Brain microvascular endothelial cell (primary cell): ENCODE results near the gene MFAP3L.
"Not testable (repeated sequence)": the region's sequence is repeated elsewhere in the genome, so short reads cannot be mapped to it uniquely, and the experiment has no call there.

Source experiments
- DNase-seq: peaks from one replicate; pipeline ENCODE4 v3.0.0-alpha.2; 2020
- H3K27ac ChIP-seq: fragments of 250-450 bp; sonication (Bioruptor Pico); 2 replicates; pipeline ENCODE4 v1.5.1; 2020; ENCODE audit warnings: mild to moderate bottlenecking, moderate library complexity
- H3K27me3 ChIP-seq: fragments of 250-450 bp; sonication (Bioruptor Pico); replicated peaks from 2 replicates; pipeline ENCODE4 v1.5.1; 2020; ENCODE audit warnings: mild to moderate bottlenecking
- H3K36me3 ChIP-seq: fragments of 250-450 bp; sonication (Bioruptor Pico); replicated peaks from 2 replicates; pipeline ENCODE4 v1.5.1; 2020; ENCODE audit warnings: mild to moderate bottlenecking
- H3K4me3 ChIP-seq: 2 replicates; pipeline ENCODE4 v1.5.1; 2011; ENCODE audit warnings: low read depth, mild to moderate bottlenecking, control low read depth, low read length, moderate library complexity
- in situ Hi-C: cut with HindIII; loops from 2 replicates; pipeline ENCODE4 v1.10.0; 2017; ENCODE audit warnings: low sequenced_read_pairs, low pct_ligation_motif_present
- TF ChIP-seq, protein P1 (sequence below): IDR thresholded peaks from 2 replicates; pipeline ENCODE4 v1.5.1; 2011; ENCODE audit warnings: low read depth, mild to moderate bottlenecking, moderate library complexity, low read length, control low read depth, inconsistent platforms; ENCODE audit errors: missing control alignments

Gene MFAP3L

DNA sequence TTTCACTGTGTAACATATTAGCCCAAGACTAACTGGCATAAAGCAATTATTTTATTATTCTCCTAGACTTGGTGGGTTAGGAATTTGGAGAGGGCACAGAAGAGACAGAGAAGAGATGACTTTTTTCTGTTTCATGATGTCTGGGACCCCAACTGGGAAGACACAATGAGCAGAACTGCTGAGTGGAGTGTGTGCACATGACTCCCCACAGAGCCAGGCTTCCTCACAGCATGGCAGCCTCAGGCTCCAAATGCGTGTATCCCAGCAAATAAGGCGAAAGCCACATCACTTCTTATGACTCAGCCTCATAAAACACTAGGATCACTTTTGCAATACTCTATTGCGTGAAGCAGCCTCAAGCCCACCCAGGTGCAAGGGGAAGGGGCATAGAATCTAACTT is 68.4 kb downstream of the MFAP3L start:
- TF ChIP-seq, protein P1, sequence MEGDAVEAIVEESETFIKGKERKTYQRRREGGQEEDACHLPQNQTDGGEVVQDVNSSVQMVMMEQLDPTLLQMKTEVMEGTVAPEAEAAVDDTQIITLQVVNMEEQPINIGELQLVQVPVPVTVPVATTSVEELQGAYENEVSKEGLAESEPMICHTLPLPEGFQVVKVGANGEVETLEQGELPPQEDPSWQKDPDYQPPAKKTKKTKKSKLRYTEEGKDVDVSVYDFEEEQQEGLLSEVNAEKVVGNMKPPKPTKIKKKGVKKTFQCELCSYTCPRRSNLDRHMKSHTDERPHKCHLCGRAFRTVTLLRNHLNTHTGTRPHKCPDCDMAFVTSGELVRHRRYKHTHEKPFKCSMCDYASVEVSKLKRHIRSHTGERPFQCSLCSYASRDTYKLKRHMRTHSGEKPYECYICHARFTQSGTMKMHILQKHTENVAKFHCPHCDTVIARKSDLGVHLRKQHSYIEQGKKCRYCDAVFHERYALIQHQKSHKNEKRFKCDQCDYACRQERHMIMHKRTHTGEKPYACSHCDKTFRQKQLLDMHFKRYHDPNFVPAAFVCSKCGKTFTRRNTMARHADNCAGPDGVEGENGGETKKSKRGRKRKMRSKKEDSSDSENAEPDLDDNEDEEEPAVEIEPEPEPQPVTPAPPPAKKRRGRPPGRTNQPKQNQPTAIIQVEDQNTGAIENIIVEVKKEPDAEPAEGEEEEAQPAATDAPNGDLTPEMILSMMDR = no peak
- DNase-seq = no peak
- Histone ChIP-seq H3K36me3 (no peaks in the 10 kb centered on the region), H3K27me3 (no peaks in the 10 kb centered on the region), H3K4me3 (no peak overlapping the region), H3K27ac (no peak overlapping the region)
- in situ Hi-C loops = no loop called here

DNA sequence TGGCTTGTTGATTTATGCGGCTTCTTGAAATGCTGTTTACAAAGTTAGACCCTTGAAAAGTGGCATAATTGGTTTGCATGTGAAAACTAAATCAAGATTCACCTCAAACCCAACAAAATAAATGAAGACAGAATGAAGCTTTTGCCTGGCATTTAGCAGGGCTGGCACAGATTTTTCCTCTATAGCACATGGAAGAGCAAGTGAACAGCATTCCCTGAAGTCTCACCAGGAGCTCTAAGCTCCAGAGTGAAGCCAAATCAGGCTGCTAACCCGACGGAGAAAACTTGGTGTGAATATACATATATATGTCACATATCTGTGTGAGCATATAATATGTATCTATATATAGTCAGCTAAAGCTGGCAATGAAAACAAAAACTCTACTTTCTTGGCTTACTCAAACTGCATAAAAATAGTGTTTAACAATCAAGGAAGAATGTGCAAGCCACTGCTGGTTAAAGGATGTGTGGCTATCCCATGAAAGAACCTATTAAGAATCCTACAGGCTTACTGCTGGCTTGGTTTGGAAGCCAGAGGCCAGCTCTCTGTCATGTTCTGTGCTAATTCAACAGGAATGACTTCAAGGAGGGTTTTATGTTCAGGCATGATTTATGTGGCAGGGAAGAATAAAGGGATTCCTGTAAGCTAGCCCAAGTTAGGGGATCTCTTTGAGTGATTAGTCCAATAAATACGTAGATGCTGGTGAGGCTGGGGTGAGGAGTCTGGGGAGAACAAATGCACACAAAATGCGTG is 69.9 kb downstream of the MFAP3L start:
- in situ Hi-C loops = no loop called here
- Histone ChIP-seq H3K27me3 (no peaks in the 10 kb centered on the region), H3K27ac (no peak overlapping the region), H3K4me3 (no peak overlapping the region), H3K36me3 (no peaks in the 10 kb centered on the region)
- no peak for DNase-seq
- TF ChIP-seq, protein P1 = no peak

DNA sequence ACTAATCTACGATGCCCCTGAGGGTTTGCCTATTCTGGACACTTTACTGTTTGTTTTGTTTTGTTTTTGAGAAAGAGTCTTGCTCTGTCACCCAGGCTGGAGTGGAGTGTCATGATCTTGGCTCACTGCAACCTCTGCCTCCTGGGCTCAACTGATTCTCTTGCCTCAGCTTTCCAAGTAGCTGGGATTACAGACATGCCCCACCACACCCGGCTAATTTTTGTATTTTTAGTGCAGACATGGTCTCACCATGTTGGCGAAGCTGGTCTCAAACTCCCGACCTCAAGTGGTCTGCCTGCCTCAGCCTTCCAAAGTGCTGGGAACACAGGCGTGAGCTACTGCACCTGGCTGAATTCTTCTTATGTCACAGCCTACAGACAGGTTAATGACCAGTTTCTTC is 70.7 kb downstream of the MFAP3L start:
- H3K27me3 ChIP-seq = no peaks in the 10 kb centered on the region
- TF ChIP-seq, protein P1 = no peak
- in situ Hi-C loops = no loop called here
- H3K4me3 ChIP-seq = no peak overlapping the region
- H3K36me3 ChIP-seq = no peaks in the 10 kb centered on the region
- H3K27ac ChIP-seq = no peak overlapping the region
- no peak for DNase-seq

DNA sequence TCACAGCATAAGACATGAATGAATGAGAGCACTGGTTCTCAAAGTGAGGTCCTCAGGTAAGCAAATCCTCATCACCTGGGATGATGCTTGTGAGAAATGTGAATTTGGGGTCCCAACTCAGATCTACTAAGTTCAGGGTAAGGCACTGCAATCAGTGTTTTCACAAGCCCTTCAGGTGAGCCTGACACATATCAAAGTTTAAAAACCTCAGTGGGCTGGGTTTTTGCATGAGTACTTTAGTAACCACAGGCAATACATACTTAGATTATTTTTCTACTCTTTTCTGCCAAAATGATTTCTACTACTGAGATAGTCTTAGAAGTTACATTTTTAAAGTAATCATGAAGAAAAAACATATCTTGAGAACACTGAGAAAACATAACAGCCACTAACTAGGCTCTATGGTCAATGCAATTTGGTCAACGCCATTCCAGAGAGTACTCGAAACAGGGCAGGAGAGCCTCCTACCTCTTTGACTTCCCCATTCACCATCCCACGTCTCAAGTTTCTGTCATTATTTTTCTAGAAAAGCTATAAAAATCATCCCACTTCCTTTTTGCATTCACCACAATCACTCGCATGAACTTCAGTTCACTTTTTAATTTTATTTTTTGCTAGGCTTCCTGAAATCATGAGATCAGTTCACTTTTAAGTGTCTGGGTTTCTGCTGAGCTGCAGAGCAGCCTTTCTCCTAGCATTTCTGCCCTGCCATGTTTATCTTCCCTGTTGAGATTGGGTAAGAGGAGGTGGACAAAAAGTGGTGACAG is 73.8 kb downstream of the MFAP3L start:
- DNase-seq = no peak
- TF ChIP-seq, protein P1 = no peak
- H3K27ac ChIP-seq = no peak overlapping the region
- no peaks in the 10 kb centered on the region for H3K27me3 ChIP-seq
- H3K4me3 ChIP-seq = no peak overlapping the region
- H3K36me3 ChIP-seq = no peaks in the 10 kb centered on the region
- in situ Hi-C loops = no loop called here

DNA sequence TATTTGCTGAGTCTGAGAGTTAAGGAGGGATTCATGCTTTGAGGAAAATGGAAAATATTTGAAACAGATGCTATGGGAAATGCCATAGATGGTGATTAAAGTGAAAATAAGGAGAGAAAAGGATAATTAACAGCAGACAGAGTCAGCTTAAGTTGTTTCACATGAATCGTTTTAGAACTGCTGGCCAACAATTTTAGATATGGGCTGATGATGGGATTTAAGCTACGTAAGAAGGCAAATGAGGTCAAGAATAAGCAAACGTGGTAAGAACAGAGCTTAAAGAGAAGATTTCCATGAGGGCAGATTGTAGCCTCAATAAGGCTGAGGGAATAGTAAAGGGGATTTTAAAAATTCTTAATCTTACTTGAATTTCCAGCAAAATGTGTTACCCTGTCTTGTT is 77.9 kb downstream of the MFAP3L start:
- in situ Hi-C loops = no loop called here
- H3K4me3 ChIP-seq = no peak overlapping the region
- H3K27ac ChIP-seq = no peak overlapping the region
- no peak for DNase-seq
- TF ChIP-seq, protein P1 = no peak
- no peaks in the 10 kb centered on the region for H3K27me3 ChIP-seq
- no peaks in the 10 kb centered on the region for H3K36me3 ChIP-seq

DNA sequence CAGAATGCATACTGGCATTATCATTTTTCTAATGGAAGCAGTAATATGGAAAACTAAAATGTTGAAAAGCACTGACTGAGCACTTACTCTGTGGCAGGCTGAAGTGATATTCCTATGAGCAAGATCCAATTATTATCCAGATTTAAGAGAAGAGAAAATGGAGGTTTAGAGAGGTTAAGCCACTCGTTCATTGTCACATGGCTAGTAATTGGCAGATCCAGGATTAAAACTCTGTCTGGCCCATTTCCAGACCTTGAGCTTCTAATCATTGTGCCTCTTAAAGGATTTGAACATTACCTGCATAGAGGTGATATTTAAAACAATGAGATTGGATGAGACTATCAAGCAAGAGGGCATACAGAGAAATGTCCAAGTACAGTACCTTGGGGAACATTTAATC is 80.6 kb downstream of the MFAP3L start:
- TF ChIP-seq, protein P1 = no peak
- no peaks in the 10 kb centered on the region for H3K27me3 ChIP-seq
- in situ Hi-C loops = no loop called here

DNA sequence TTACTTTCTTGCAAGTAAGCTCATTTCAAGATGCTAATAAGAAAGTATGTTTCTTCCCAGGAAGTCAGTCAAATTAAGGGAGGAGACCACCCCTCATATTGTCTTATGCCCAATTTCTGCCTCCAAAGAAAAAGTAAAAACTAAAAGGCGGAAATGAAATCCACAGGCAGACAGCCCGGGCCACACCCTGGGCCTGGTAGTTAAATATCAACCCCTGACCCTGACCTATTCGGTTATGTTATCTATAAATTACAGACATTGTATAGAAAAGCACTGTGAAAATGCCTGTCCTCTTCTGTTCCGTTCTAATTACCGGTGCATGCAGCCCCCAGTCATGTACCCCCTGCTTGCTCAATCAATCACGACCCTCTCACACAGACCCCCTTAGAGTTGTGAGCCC is 82.6 kb downstream of the MFAP3L start:
- H3K27me3 ChIP-seq, H3K27ac ChIP-seq, H3K4me3 ChIP-seq, DNase-seq, in situ Hi-C loops, H3K36me3 ChIP-seq: not testable (repeated sequence)

More for the DNA sequence above, 80.6 kb downstream of the MFAP3L start:
- H3K27ac ChIP-seq = no peak overlapping the region
- DNase-seq = no peak
- no peak overlapping the region for H3K4me3 ChIP-seq
- H3K36me3 ChIP-seq = no peaks in the 10 kb centered on the region
